Epidermal melanocyte (primary cell): Measurements from ENCODE around the gene GXYLT1.
"Not testable (repeated sequence)": the region's sequence is repeated elsewhere in the genome, so short reads cannot be mapped to it uniquely, and the experiment has no call there.

ENCODE experiments used
- DNase-seq: peaks from one replicate; pipeline ENCODE4 v3.0.0; 2011; ENCODE audit warnings: low spot score; ENCODE audit not compliant: insufficient read length

The GXYLT1 gene

GRCh38 chr12:42097971-42098370 is 46.7 kb downstream of the GXYLT1 start:
- no peak for DNase-seq

DNA sequence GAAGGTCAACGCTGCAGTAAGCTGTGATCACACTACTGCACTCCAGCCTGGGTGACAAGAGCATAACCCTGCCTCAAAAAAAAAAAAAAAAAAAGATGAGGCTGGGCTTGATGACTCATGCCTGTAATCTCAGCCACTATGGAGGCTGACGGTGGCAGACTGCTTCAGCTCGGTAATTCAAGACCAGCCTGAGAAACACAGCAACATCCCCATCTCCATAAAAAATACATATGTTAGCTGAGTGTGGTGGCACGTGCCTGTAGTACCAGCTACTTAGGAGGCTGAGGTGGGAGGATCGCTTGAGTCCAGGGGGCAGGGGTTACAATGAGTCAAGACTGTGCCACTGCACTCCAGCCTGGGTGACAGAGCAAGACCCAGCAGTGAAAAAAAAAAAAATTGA is 50.4 kb downstream of the GXYLT1 start:
- no peak for DNase-seq

GRCh38 chr12:42091769-42092168 is 52.9 kb downstream of the GXYLT1 start:
- no peak for DNase-seq

DNA sequence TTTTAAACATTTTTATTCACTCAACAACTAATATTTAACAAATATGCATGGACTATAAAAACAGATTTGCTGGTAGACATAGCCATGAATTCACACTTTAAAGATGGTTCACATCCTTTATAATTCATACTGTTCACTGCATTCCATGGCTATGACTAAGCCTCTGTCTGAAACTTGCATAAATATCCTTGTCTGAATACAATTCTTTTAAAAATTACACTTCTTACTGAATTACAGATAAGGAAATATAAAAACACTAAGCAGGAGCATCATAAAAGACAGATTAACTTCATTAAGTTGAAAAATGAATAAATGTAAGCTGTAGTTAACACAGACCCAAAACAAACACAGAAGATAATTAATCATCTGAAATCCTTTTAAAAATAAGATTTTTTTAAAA is 53.8 kb downstream of the GXYLT1 start:
- DNase-seq: no peak

DNA sequence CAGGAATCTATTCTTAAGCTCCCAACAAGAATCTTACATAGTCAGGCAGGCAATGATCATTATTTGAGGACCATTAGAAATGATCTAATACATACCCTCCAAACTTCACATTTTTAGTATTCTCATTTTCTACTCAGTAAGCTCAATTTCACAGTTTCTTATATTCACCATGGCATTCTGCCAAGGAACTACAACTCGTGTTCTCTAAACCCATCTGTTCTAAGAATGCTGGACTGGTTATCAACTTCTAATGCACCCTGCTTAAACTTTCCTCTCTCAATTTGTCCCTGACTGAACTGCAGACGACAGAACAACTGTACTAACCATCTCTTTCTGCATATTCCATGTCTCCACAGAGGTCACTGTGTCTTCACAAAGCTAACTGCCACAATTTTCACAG is 58.6 kb downstream of the GXYLT1 start:
- no peak for DNase-seq

DNA sequence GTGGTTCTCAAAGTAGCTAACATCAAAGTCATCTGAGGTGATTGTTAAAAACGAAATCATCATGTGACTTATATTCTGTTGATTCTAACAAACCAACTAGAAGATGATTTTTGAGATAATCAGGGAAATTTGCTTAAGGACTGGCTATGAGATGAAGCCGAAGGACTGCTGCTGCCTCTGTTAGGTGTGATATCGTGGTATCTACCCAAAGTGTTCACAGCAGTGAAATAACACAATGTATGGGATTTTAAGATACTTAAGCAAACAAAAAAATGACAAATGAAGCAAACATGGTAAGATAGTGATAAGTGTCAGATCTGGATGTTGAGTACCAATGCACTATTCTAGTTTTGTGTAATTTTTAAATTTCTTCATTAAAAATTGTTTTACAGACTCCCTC is 59.1 kb downstream of the GXYLT1 start:
- DNase-seq: no peak

GRCh38 chr12:42084522-42084921 is 60.2 kb downstream of the GXYLT1 start:
- no peak for DNase-seq

DNA sequence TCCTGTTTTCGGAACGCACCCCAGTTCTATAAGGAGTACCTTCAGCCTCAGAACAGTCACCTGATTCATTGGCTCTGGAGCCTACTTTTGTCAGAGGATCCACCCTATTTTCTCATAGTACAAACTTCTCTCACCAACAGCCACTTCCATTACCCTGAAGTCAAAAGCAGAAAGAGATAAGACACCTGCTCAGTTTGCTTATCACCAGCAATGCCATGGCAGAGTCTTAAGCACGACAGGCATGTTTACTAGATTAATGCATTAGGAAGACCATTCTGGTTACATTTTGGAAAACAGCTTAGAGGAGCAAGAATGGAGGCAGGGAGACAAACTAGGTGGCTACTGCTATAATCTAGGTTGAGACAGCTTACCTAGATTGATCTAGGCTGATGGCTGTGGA is 67.7 kb downstream of the GXYLT1 start:
- no peak for DNase-seq

DNA sequence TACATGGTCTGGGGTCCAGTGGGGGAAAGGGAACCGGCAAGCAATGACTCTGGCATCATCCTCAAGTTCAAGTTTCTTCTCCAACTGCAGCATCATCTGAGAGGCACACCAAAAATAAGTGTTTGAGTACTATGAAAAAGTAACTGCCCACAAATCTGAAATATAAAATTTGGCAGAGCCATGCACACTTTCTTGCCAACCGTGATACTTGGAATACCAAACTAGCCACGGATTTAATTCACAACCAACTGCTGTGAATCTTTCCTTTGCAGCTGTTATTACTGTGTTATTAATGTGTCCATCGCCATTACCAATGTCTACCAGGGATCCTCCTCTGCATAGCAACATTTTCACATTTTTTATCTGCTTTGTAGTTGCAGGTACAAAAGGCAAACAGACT is 74.6 kb downstream of the GXYLT1 start:
- no peak for DNase-seq

DNA sequence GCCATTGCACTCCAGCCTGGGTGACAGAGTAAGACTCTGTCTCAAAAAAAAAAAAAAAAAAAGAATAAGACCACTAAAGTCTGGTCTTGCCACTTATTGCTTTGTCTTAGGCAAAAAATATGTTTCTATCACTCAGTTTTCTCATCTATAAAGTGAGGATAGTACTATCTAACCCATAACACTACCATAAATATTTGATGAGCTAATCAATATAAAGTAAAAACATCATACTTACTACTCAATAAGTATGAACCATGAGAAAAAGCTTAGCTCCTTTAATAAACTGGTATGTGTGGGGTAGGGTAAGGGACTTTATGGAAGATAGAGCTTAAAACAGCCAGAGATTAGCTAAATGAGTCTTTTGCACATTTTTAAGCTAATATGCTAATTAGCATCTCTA is 85.5 kb downstream of the GXYLT1 start:
- no peak for DNase-seq

DNA sequence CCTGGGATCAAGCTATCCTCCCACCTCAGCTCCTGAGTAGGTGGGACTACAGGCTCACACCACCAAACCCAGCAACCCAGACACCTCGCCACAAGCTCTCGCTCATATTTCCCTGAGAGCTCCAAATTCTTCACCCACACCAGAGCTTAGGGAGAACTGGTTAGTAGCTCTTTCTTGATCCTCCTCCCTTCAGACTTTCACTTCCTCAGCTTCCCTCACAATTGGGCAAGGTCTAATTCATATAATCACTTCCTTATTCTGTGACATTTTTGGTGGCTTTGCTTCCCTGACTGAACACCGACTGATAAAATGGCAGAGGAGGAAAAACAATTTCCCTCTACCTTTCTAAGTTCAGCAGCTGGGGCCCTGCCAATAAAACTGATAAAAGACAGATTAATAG is 88.5 kb downstream of the GXYLT1 start:
- no peak for DNase-seq

GRCh38 chr12:42053456-42053855 is 91.2 kb downstream of the GXYLT1 start:
- no peak for DNase-seq

DNA sequence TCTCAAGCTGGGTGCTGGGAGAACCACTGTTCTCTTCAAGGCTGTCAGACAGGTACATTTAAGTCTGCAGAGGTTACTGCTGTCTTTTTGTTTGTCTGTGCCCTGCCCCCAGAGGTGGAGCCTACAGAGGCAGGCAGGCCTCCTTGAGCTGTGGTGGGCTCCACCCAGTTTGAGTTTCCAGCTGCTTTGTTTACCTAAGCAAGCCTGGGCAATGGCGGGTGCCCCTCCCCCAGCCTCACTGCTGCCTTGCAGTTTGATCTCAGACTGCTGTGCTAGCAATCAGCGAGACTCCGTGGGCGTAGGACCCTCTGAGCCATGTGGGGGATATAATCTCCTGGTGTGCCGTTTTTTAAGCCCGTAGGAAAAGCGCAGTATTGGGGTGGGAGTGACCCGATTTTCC is 95.7 kb downstream of the GXYLT1 start:
- DNase-seq: not testable (repeated sequence)

GRCh38 chr12:42039577-42039976 is 105.1 kb downstream of the GXYLT1 start:
- no peak for DNase-seq

DNA sequence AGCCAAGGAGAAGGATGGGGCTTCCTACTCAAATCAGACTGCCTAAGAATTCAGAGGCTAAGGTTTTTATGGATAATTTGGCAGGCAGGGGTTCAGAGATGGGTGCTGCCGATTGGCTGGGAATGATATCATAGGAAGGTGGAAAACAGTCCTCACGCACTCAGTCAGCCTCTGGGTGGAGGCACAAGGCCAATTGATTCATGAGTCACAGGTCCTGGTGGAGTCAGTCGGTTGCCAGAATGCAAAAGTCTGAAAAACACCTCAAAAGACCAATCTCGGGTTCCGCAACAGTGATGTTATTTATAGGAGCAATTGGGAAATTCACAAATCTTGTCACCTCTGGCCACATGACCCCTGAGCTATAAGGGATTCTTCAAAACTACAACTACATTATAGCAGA is 105.5 kb downstream of the GXYLT1 start:
- no peak for DNase-seq

- no peak for DNase-seq
Measured at GRCh38 chr12:42031847-42032564, 112.7 kb downstream of the GXYLT1 start.
